Activated CD8-positive, alpha-beta T cell treated with anti-CD3 and anti-CD28 coated beads for 36 hours (primary cell): Measurements from ENCODE around the gene ARF6. TPM values are rescaled to one million over a fixed set of nuclear protein-coding genes. Genes with fewer than 3 reads are reported as not detected.

Experiments
- ATAC-seq: fragments of 200-7000 bp; cut with Tn5 transposase; one replicate; pipeline ENCODE4 v1.10.0; 2021; ENCODE audit warnings: mild to moderate bottlenecking, moderate library complexity
- CTCF ChIA-PET: fragments of 350-600 bp; sonication (Branson Sonifier 250); formaldehyde crosslinking; loops from one replicate; lab custom pipeline; 2021; ENCODE audit warnings: antibody characterized with exemption; lab: Charles Lee
- POLR2A ChIA-PET: fragments of 350-600 bp; sonication (Branson Sonifier 250); formaldehyde crosslinking; loops from one replicate; lab custom pipeline; 2021; ENCODE audit warnings: antibody characterized with exemption; lab: Charles Lee
- DNase-seq: peaks from one replicate; pipeline ENCODE4 v3.0.0-alpha.2; 2020
- H3K27ac Mint-ChIP-seq: one replicate; pipeline ENCODE4 v1.8.0; 2021; ENCODE audit warnings: mild to moderate bottlenecking, mixed read lengths
- H3K27me3 Mint-ChIP-seq: one replicate; pipeline ENCODE4 v1.8.0; 2021; ENCODE audit warnings: mixed read lengths
- H3K36me3 Mint-ChIP-seq: one replicate; pipeline ENCODE4 v1.8.0; 2021; ENCODE audit warnings: low read depth, mixed read lengths
- H3K4me1 Mint-ChIP-seq: one replicate; pipeline ENCODE4 v1.8.0; 2021; ENCODE audit warnings: low read depth, mixed read lengths
- H3K4me3 Mint-ChIP-seq: one replicate; pipeline ENCODE4 v1.8.0; 2021; ENCODE audit warnings: mild to moderate bottlenecking, moderate library complexity, mixed read lengths
- H3K9me3 Mint-ChIP-seq: one replicate; pipeline ENCODE4 v1.8.0; 2021; ENCODE audit warnings: mixed read lengths
- intact Hi-C: fragments of 100-400 bp; cut with micrococcal nuclease; formaldehyde crosslinking; loops from one replicate; pipeline ENCODE4 v1.10.0; 2022
- total RNA-seq, 2 experiments: library from RNA; stranded (reverse); gene quantifications; one replicate each; pipeline ENCODE4 v1.2.3, GENCODE V29; 2021
- TF ChIP-seq, protein P1 (sequence below): fragments of 200-600 bp; IDR thresholded peaks from one replicate; pipeline ENCODE4 v1.8.0; 2022; ENCODE audit warnings: antibody characterized with exemption, mild to moderate bottlenecking

ARF6 gene
- total RNA-seq, 2 experiments from 2014 or later = 170 TPM

DNA sequence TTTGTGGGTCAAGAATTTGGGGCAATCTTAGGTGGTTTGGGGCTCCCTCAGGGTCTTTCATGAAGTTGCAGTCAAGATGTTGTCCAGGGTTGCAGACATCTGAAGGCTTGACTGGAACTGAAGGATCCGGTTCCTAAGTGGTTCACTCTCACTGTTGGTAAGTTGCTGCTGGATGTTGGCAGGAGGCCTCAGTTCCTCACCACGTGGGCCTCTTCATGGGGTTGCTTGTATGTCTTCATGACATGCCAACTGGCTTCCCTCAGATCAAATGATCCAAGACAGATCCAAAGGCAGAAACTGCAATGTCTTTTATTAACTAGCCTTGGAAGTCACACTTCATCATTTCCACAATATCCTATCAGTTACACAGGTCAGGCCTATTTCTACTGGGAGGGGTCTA is 49.2 kb downstream of the ARF6 start:
- ChIA-PET POLR2A (interaction anchor here (0.9 to 4.8 kb wide), 2 partner anchors 9 to 13 kb away, joined by 3 to 18 read pairs; no protein-coding TSS in a partner anchor), CTCF (no interaction called here)
- intact Hi-C loops = loop anchor here (5.0 kb wide), 1 partner anchor 35 kb away; no protein-coding TSS in a partner anchor
- Mint-ChIP-seq H3K4me3 (no peak overlapping the region), H3K9me3 (peaks cover 27% of the 10 kb centered on the region), H3K36me3 (peaks cover 18% of the 10 kb centered on the region), H3K27me3 (no peaks in the 10 kb centered on the region), H3K4me1 (peaks cover 61% of the 10 kb centered on the region), H3K27ac (peak overlapping the region; percentile 36)
- ATAC-seq (no peak), DNase-seq (no peak)
- TF ChIP-seq, protein P1, sequence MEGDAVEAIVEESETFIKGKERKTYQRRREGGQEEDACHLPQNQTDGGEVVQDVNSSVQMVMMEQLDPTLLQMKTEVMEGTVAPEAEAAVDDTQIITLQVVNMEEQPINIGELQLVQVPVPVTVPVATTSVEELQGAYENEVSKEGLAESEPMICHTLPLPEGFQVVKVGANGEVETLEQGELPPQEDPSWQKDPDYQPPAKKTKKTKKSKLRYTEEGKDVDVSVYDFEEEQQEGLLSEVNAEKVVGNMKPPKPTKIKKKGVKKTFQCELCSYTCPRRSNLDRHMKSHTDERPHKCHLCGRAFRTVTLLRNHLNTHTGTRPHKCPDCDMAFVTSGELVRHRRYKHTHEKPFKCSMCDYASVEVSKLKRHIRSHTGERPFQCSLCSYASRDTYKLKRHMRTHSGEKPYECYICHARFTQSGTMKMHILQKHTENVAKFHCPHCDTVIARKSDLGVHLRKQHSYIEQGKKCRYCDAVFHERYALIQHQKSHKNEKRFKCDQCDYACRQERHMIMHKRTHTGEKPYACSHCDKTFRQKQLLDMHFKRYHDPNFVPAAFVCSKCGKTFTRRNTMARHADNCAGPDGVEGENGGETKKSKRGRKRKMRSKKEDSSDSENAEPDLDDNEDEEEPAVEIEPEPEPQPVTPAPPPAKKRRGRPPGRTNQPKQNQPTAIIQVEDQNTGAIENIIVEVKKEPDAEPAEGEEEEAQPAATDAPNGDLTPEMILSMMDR = no peak

DNA sequence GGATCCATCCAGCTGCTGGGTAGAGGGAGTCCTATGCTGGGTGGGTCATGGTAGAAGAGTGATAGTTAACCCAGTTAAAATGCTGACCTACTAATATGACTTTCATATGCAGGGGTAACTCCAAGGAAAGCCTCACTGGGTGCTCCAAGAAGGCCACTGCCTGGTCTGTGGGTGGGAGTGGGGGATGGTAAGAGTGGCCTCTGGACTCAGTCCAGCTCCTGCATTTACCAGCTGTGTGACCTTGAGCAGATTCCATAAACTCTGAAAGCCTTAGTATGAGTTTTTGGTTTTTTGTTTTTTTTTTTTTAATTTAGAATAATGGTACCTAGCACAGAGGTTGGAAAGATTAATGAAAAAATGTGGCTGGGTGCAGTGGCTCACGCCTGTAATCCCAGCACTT is 51.6 kb downstream of the ARF6 start:
- H3K9me3 Mint-ChIP-seq = peaks cover 21% of the 10 kb centered on the region
- no peaks in the 10 kb centered on the region for H3K27me3 Mint-ChIP-seq
- H3K4me3 Mint-ChIP-seq = no peak overlapping the region
- DNase-seq = no peak
- CTCF ChIA-PET = no interaction called here
- no peak overlapping the region for H3K27ac Mint-ChIP-seq
- peaks cover 10% of the 10 kb centered on the region for H3K36me3 Mint-ChIP-seq
- H3K4me1 Mint-ChIP-seq = peaks cover 76% of the 10 kb centered on the region
- TF ChIP-seq, protein P1 = no peak
- intact Hi-C loops = loop anchor here (5.0 kb wide), 1 partner anchor 37 kb away; no protein-coding TSS in a partner anchor
- ATAC-seq = no peak
- POLR2A ChIA-PET = interaction anchor here (0.8 to 1.5 kb wide), 3 partner anchors 52 to 183 kb away, joined by 3 to 4 read pairs (median 3); no protein-coding TSS in a partner anchor

DNA sequence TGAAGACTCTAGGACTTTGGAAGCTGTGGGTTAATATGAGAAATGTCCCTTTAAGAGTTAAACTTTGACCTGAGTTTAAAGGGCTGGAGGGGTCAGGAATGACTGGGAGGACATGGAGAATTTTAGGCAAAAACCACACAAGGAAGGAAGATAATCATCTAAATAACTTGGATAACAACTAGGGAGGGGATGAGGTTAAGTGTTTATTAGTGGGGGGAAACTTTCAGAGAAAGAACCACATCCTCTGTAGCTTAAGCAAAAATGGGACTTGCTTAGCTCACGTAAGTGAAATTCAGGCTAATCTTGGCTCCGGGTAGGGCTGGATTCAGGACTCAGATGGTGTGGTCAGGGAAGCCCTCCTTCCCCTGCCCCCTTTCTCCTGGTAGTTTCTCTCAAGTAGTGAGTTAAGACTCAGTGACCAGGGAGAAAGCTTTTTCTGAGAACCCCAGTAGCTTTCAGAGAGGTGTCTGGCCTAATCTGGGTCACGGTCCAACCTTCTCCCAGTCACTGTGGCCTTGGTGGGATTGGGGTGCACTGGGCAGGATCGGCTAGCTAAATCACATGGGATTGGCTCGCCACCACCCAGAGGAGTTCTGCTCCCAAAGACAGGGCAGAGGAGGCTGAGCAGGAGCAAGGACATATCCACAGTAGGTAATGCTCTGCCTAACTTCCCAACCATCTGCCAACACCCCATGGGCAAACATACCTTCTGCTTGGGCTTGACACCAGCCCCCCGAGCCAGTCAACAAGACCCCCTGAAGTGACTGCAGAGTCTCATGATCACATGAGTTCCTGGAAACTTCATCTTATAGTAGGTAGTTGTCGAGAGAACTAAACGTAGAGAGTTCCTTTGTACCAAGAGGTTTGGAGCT is 52.8 kb downstream of the ARF6 start:
- TF ChIP-seq, protein P1 = no peak

More for the DNA sequence above, 52.8 kb downstream of the ARF6 start:
- CTCF ChIA-PET = interaction anchor here (1.0 to 2.5 kb wide), 5 partner anchors 10 to 46 kb away, joined by 3 to 18 read pairs (median 4); no protein-coding TSS in a partner anchor
- Mint-ChIP-seq H3K4me1 (peaks cover 73% of the 10 kb centered on the region), H3K9me3 (peaks cover 17% of the 10 kb centered on the region), H3K4me3 (peak overlapping the region; percentile 43), H3K36me3 (peaks cover 10% of the 10 kb centered on the region), H3K27me3 (no peaks in the 10 kb centered on the region), H3K27ac (peak overlapping the region; percentile 87)
- ATAC-seq (peak; percentile 25), DNase-seq (no peak)
- intact Hi-C loops = no loop called here
- POLR2A ChIA-PET = interaction anchor here (0.6 to 7.8 kb wide), 9 partner anchors 19 to 98 kb away, joined by 3 to 31 read pairs (median 4); no protein-coding TSS in a partner anchor

Other genes with a start within 250 kb of the ARF6 start
- gene POLE2, start 204.9 kb upstream of the ARF6 start, total RNA-seq = 10 to 100 TPM; 36.3 to 36.5 TPM
- gene KLHDC1, start 200.0 kb upstream of the ARF6 start, total RNA-seq = 1 to 10 TPM in 1 of 2 experiments, under 1 TPM in 1; 0.98 to 1.2 TPM
- gene KLHDC2, start 124.9 kb upstream of the ARF6 start, total RNA-seq = 10 to 100 TPM; 21.1 to 23.4 TPM
- 10 to 100 TPM; 62.3 to 63.8 TPM for gene NEMF, start 40.3 kb upstream of the ARF6 start, total RNA-seq
- gene VCPKMT, start 223.5 kb downstream of the ARF6 start, total RNA-seq = 10 to 100 TPM; 11.4 to 11.6 TPM